HepG2 (cell line): ENCODE results near the gene MAMLD1. TPM values are rescaled to one million over a fixed set of nuclear protein-coding genes. Genes with fewer than 3 reads are reported as not detected.

ENCODE experiments used
- ATAC-seq: fragments of 200-7000 bp; cut with Tn5 transposase; 3 replicates; pipeline ENCODE4 v1.9.1; 2020; ENCODE audit warnings: mild to moderate bottlenecking, moderate library complexity
- BruUV-seq: library from RNA; stranded (reverse); fragments of 400-500 nt; replicated peaks from 2 replicates; lab custom pipeline; 2021; lab: Mats Ljungman, UMichigan
- CTCF ChIA-PET: fragments of 300-600 bp; formaldehyde crosslinking; extraction: SDS; loops from one replicate; lab custom pipeline; 2021; ENCODE audit warnings: low total read pairs, inconsistent platforms, low intra/inter-chr PET ratio; lab: Yijun Ruan, JAX
- POLR2A ChIA-PET: fragments of 350-600 bp; sonication (Branson Sonifier 250); formaldehyde crosslinking; loops from one replicate; lab custom pipeline; 2020; ENCODE audit warnings: antibody characterized with exemption, inconsistent platforms; lab: Yijun Ruan, JAX
- DNase-seq: peaks from one replicate; pipeline ENCODE4 v3.0.0-alpha.2; 2015; ENCODE audit warnings: low spot score
- FAIRE-seq: peaks from 3 replicates; lab custom pipeline; 2011; peaks lifted over from hg19 to GRCh38; lab: Jason Lieb, UNC
- H2AFZ ChIP-seq: one replicate; pipeline ENCODE4 v1.6.1; 2011; ENCODE audit warnings: low read length, inconsistent platforms
- H3K27ac ChIP-seq: fragments of 300-600 bp; 3 replicates; pipeline ENCODE4 v1.8.0; 2011; ENCODE audit warnings: mixed run types, mild to moderate bottlenecking, mixed read lengths, low read length, inconsistent platforms; ENCODE audit not compliant: insufficient read depth; ENCODE audit errors: extremely low read length
- H3K27me3 ChIP-seq, 2 experiments: fragments of 200-600 bp in 1 of 2; 2 replicates in 1 of 2; 3 replicates in 1 of 2; pipeline versions ENCODE4 v1.6.0 to v1.8.0; 2011; ENCODE audit warnings: low read length in 2 of 2, mild to moderate bottlenecking in 2 of 2, moderate library complexity in 2 of 2, inconsistent platforms in 1 of 2; ENCODE audit not compliant: insufficient read depth in 2 of 2, control insufficient read depth in 1 of 2
- H3K36me3 ChIP-seq, 2 experiments: fragments of 200-600 bp in 1 of 2; replicated peaks in 1 of 2; 2 replicates in 1 of 2; 3 replicates in 1 of 2; pipeline versions ENCODE4 v1.5.1 to v1.8.0; 2011; ENCODE audit warnings: low read length in 2 of 2, inconsistent platforms in 1 of 2; ENCODE audit not compliant: insufficient read depth in 2 of 2, control insufficient read depth in 1 of 2
- H3K4me1 ChIP-seq: 2 replicates; pipeline ENCODE4 v1.5.1; 2012; ENCODE audit warnings: low read length, inconsistent platforms; ENCODE audit not compliant: insufficient read depth
- H3K4me2 ChIP-seq: 2 replicates; pipeline ENCODE4 v1.6.0; 2011; ENCODE audit warnings: low read depth, low read length, inconsistent platforms
- H3K4me3 ChIP-seq, 3 experiments: fragments of 200-600 bp in 1 of 3; sonication (generic), shearing (Covaris generic) in 1 of 3; replicated peaks in 1 of 3; 2 replicates each; pipeline ENCODE4 v1.5.1; 2011 to 2016; ENCODE audit warnings: low read length in 3 of 3, inconsistent platforms in 2 of 3, low read depth in 2 of 3, mild to moderate bottlenecking in 2 of 3, control low read depth in 1 of 3, mixed read lengths in 1 of 3; ENCODE audit not compliant: insufficient read depth in 1 of 3
- H3K79me2 ChIP-seq: one replicate; pipeline ENCODE4 v1.6.1; 2011; ENCODE audit warnings: low read length, inconsistent platforms; ENCODE audit not compliant: insufficient read depth
- H3K9ac ChIP-seq: 2 replicates; pipeline ENCODE4 v1.6.0; 2011; ENCODE audit warnings: mild to moderate bottlenecking, low read depth, low read length, inconsistent platforms; ENCODE audit not compliant: insufficient read depth
- H3K9me3 ChIP-seq: 2 replicates; pipeline ENCODE4 v1.5.1; 2012; ENCODE audit warnings: mild to moderate bottlenecking, low read length
- H4K20me1 ChIP-seq: 2 replicates; pipeline ENCODE4 v1.6.0; 2011; ENCODE audit warnings: inconsistent platforms, mild to moderate bottlenecking, low read length, moderate library complexity; ENCODE audit not compliant: insufficient read depth
- AHR ChIP-seq: IDR thresholded peaks from 2 replicates; pipeline ENCODE4 v1.6.1; 2018; ENCODE audit warnings: missing genetic modification reagents, missing compliant biosample characterization
- MYNN ChIP-seq: sonication (generic); formaldehyde crosslinking; IDR thresholded peaks from 2 replicates; pipeline ENCODE4 v1.4.0; 2020; ENCODE audit warnings: mild to moderate bottlenecking, low read depth, missing genetic modification reagents
- TOPORS ChIP-seq: sonication (generic); formaldehyde crosslinking; IDR thresholded peaks from 2 replicates; pipeline ENCODE4 v1.8.0; 2023; ENCODE audit warnings: mild to moderate bottlenecking, missing genetic modification reagents
- ZFP37 ChIP-seq: sonication (generic); formaldehyde crosslinking; IDR thresholded peaks from 2 replicates; pipeline ENCODE4 v1.4.0; 2020; ENCODE audit warnings: missing genetic modification reagents, borderline replicate concordance
- ZNF547 ChIP-seq: sonication (generic); formaldehyde crosslinking; IDR thresholded peaks from 2 replicates; pipeline ENCODE4 v1.5.1; 2020; ENCODE audit warnings: mild to moderate bottlenecking, missing genetic modification reagents
- ZNF605 ChIP-seq: sonication (generic); formaldehyde crosslinking; IDR thresholded peaks from 2 replicates; pipeline ENCODE4 v1.8.0; 2022; ENCODE audit warnings: mild to moderate bottlenecking, missing genetic modification reagents
- ZNF737 ChIP-seq: sonication (generic); formaldehyde crosslinking; IDR thresholded peaks from 2 replicates; pipeline ENCODE4 v1.5.0; 2020; ENCODE audit warnings: missing genetic modification reagents, mild to moderate bottlenecking, borderline replicate concordance
- ZNF879 ChIP-seq: sonication (generic); formaldehyde crosslinking; IDR thresholded peaks from 2 replicates; pipeline ENCODE4 v1.8.1; 2023; ENCODE audit warnings: missing genetic modification reagents
- WGBS: methylation state at CpG from one replicate; pipeline ENCODE4 v1.1.6; 2017; ENCODE audit warnings: low lambda C conversion rate; 5-methylcytosine and 5-hydroxymethylcytosine counted together
- in situ Hi-C: cut with HindIII; loops from 2 replicates; pipeline ENCODE4 v1.10.0; 2017; ENCODE audit warnings: low pct_unique_long_range_greater_than_20kb; ENCODE audit not compliant: extremely low pct_ligation_motif_present
- intact Hi-C: fragments of 100-400 bp; cut with micrococcal nuclease; formaldehyde crosslinking; loops from one replicate; pipeline ENCODE4 v1.10.0; 2022; ENCODE audit not compliant: unreplicated experiment
- polyA plus RNA-seq, 8 experiments: library from polyadenylated mRNA; depleted of rRNA in 3 of 8; stranded (reverse) in 7 of 8; unstranded in 1 of 8; fragments of >200 nt; fragmentation: Illumina TruSeq in 4 of 8; extraction: Trizol in 4 of 8; gene quantifications; 2 replicates each; pipeline versions ENCODE4 v1.2.1 to v1.2.3, GENCODE V29; 2011 to 2016; ENCODE audit warnings: low read depth in 4 of 8, missing spikeins in 1 of 8, mixed read lengths in 1 of 8; ENCODE audit not compliant: insufficient read depth in 1 of 8
- total RNA-seq, 5 experiments: library from RNA; depleted of rRNA; stranded (reverse); fragments of >200 nt; fragmentation: Illumina TruSeq; extraction: Trizol; gene quantifications; 2 replicates each; pipeline ENCODE4 v1.2.3, GENCODE V29; 2016; ENCODE audit warnings: low read depth in 1 of 5
- TF ChIP-seq, protein P1 (sequence below): sonication (generic); formaldehyde crosslinking; IDR thresholded peaks from 2 replicates; pipeline ENCODE4 v1.4.0; 2020; ENCODE audit warnings: missing genetic modification reagents

MAMLD1 gene
- total and polyA plus RNA-seq, 2 of the 13 experiments (the other 11 are each of a cell fraction or from before 2014, with no cell fraction given): not detected

DNA sequence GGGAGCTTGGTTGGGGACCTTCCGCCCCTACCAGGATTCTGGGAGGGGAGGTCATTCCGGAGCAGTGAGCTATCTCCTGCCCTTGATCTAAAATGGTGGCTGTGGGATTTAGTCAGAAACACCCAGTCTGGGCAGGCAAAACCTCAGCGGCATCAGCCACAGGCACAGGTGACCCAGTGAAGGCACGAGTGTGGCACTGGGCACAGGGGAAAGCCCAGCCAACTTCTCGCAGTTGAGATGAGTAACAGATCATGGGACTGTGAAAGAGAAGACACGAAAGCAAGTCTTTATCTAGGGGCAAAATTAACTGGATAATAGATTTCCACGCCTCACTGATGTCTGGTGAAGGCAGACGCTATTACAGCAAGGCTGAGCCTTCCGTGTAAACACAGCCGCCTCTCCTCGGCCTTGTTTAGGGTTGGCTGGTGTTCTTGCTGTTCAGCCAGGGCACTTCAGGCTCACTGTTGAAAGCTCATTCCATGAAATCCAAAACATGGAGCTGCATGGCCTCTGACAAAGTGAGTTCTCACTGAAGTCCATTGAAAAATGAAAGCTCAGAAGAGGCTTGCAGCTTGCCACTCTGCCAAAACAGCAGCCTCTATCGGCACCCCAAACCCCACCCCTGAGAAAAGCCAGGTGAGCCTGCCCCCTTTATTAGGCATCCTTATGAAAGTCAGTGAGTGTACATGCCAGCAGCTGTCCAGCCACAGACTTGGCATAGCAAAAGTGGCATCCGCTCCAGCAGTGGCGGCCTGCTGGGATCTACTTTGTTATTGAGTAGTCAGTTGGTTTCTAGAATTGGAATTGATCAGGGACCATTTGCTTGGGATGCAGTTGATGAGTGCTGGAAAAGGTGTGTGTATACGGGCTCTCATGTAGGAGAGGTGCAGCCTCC lies 103.0 kb downstream of the MAMLD1 start:
- in situ Hi-C loops (no loop called here), intact Hi-C loops (no loop called here)
- no peak for ATAC-seq
- Histone ChIP-seq H3K4me3 (no peak overlapping the region), H3K4me2 (no peak overlapping the region), H3K9ac (no peak overlapping the region), H3K27ac (no peak overlapping the region), H3K36me3 (no peaks in the 10 kb centered on the region), H3K4me1 (no peaks in the 10 kb centered on the region), H3K9me3 (no peaks in the 10 kb centered on the region), H2AFZ (no peak overlapping the region), H3K79me2 (no peaks in the 10 kb centered on the region), H3K27me3 (no peaks in the 10 kb centered on the region), H4K20me1 (no peaks in the 10 kb centered on the region)
- no TSS peak for BruUV-seq
- no peak for DNase-seq
- 0% methylated on average over 3 of the region's 15 CpGs for WGBS
- CTCF ChIA-PET: no interaction called here
- TF ChIP-seq ZFP37 (CRISPR knock-in tag) (no peak), ZNF605 (no peak), ZNF737 (CRISPR knock-in tag) (no peak), MYNN (no peak), ZNF547 (no peak), TOPORS (CRISPR knock-in tag) (no peak), AHR (CRISPR knock-in tag) (no peak), ZNF879 (CRISPR knock-in tag) (no peak)
- TF ChIP-seq, protein P1, sequence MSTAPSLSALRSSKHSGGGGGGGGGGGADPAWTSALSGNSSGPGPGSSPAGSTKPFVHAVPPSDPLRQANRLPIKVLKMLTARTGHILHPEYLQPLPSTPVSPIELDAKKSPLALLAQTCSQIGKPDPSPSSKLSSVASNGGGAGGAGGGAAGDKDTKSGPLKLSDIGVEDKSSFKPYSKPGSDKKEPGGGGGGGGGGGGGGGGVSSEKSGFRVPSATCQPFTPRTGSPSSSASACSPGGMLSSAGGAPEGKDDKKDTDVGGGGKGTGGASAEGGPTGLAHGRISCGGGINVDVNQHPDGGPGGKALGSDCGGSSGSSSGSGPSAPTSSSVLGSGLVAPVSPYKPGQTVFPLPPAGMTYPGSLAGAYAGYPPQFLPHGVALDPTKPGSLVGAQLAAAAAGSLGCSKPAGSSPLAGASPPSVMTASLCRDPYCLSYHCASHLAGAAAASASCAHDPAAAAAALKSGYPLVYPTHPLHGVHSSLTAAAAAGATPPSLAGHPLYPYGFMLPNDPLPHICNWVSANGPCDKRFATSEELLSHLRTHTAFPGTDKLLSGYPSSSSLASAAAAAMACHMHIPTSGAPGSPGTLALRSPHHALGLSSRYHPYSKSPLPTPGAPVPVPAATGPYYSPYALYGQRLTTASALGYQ: no peak
- POLR2A ChIA-PET: no interaction called here
- FAIRE-seq: no peak
